ENCODE results near the gene CNNM4.

GRCh38 chr2:96843538-96844268 is 83.0 kb downstream of the CNNM4 start, which contains the start of gene ANKRD23:
- TF ChIP-seq CTCF (IDR thresholded peaks at IDR 0.05) (no peak), POLR2A (IDR thresholded peaks at IDR 0.05) (no peak)

Data from right lobe of liver (tissue), 4 donors.